Head of caudate nucleus (tissue), 42 donors: ENCODE measurements around the gene KLHL18.
"Not testable (repeated sequence)": the region's sequence is repeated elsewhere in the genome, so short reads cannot be mapped to it uniquely, and the experiment has no call there.

Experiments
- DNase-seq, 42 donors: peaks; one replicate each; pipeline versions ENCODE4 v3.0.0 to v3.0.0-alpha.2; 2020 to 2021; ENCODE audit warnings: mixed read lengths in 7 of 42
- intact Hi-C: fragments of 100-400 bp; cut with DNase I; formaldehyde crosslinking; loops from one replicate; pipeline ENCODE4 v1.15.0; 2022

KLHL18 gene

GRCh38 chr3:47342151-47342550, 59.4 kb downstream of the KLHL18 start:
- intact Hi-C loops, result no loop called here
- DNase-seq, result no peak

DNA sequence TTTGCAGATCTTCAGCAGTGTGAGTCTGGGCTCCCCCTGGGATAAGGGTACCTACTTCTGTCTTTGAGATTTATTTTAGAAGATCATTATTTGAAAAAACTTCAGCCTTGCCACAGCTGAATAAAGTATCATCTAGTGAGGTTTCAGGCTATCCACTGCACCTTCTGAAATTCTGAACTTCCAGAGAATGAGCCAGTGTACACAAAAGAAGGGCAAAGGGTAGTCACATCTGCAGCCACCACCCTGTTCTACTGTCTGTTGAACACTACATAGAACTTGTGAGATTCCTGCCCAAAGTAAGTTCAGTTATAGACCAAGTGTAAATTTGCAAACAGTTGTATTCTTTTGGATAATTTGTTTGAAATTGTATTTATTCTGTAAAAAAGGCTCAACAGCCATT, 60.1 kb downstream of the KLHL18 start:
- intact Hi-C loops, result no loop called here
- DNase-seq, result no peak

DNA sequence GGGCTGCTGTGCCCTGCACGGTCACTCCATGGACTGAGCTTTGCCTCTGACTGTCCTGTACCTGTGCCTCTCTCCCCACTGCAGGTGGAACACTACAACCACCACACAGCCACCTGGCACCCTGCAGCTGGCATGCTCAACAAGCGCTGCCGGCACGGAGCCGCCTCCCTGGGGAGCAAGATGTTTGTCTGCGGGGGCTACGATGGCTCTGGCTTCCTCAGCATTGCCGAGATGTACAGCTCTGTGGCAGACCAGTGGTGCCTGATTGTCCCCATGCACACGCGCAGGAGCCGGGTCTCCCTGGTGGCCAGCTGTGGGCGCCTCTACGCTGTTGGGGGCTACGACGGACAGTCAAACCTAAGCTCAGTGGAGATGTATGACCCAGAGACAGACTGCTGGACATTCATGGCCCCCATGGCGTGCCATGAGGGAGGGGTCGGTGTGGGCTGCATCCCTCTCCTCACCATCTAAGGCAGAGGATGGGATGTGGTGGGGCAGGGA, 60.8 kb downstream of the KLHL18 start:
- no peak for DNase-seq
- intact Hi-C loops, result no loop called here

GRCh38 chr3:47344971-47345370, 62.2 kb downstream of the KLHL18 start:
- intact Hi-C loops, result no loop called here
- no peak for DNase-seq

- intact Hi-C loops, result no loop called here
- DNase-seq, result no peak
Measured at GRCh38 chr3:47347217-47347801, 64.6 kb downstream of the KLHL18 start.

- intact Hi-C loops, result no loop called here
- DNase-seq, result no peak
Measured at GRCh38 chr3:47348411-47349154, 65.8 kb downstream of the KLHL18 start.

- intact Hi-C loops, result no loop called here
- DNase-seq, result no peak
Measured at GRCh38 chr3:47355010-47355409, 72.3 kb downstream of the KLHL18 start.

- DNase-seq, result no peak
- intact Hi-C loops, result no loop called here
Measured at GRCh38 chr3:47356201-47356600, 73.5 kb downstream of the KLHL18 start.

- DNase-seq, result no peak
- intact Hi-C loops, result no loop called here
Measured at GRCh38 chr3:47359323-47359722, 76.6 kb downstream of the KLHL18 start.

- DNase-seq, result peak in 9 of 42 donors; percentile 11 to 51 (median 23)
- intact Hi-C loops, result not testable (repeated sequence)
Measured at GRCh38 chr3:47360110-47360517, 77.4 kb downstream of the KLHL18 start.

GRCh38 chr3:47362701-47363100, 80.0 kb downstream of the KLHL18 start:
- DNase-seq, result no peak
- intact Hi-C loops, result no loop called here

DNA sequence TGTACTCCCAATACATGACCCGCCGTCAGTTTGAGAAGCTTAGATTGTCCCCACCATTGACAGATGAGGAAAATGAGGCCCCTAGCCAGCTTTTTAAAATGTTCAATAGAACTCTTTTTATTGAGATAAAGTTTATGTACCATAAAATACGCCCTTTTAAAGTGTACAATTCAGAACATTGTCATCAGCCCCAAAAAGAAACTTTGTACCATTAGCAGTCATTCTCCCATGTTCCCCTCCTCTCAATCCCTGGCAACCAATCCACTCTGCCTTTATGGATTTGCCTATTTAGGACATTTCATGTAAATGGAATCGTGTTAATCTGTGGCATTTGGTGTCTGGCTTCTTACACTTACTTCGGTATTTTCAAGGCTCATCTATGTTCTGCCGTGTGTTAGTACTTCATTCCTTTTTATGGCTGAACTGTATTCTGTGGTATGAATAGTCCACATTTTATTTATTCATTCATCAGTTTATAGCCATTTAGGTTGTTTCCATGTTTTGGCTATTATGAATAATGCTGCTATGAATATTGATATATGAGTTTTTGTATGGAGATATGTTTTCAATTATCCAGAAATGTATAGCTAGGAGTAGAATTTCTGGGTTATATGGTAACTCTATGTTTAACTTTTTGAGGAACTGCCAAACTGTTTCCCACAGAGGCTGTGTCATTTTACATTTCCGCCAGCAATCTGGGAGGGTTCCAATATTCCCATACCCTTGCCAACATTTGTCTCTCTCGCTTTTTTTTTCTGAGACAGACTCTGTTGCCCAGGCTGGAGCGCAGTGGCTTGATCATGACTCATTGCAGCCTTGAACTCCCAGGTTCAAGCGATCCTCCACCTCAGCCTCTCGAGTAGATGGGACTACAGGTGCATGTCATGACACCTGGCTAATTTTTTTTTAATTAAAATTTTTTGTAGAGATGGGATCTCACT, 82.7 kb downstream of the KLHL18 start:
- intact Hi-C loops, result no loop called here
- peak in 1 of 42 donors; percentile 45 for DNase-seq

GRCh38 chr3:47366833-47367232, 84.1 kb downstream of the KLHL18 start:
- intact Hi-C loops, result no loop called here
- DNase-seq, result no peak

GRCh38 chr3:47367631-47368030, 84.9 kb downstream of the KLHL18 start:
- DNase-seq, result no peak
- intact Hi-C loops, result no loop called here

- DNase-seq, intact Hi-C loops: not testable (repeated sequence)
Measured at GRCh38 chr3:47370020-47370419, 87.3 kb downstream of the KLHL18 start.

- intact Hi-C loops, result no loop called here
- peak in 17 of 42 donors; percentile 11 to 64 (median 28) for DNase-seq
Measured at GRCh38 chr3:47370887-47371697, 88.3 kb downstream of the KLHL18 start.

GRCh38 chr3:47374587-47374986, 91.8 kb downstream of the KLHL18 start:
- intact Hi-C loops, result no loop called here

DNA sequence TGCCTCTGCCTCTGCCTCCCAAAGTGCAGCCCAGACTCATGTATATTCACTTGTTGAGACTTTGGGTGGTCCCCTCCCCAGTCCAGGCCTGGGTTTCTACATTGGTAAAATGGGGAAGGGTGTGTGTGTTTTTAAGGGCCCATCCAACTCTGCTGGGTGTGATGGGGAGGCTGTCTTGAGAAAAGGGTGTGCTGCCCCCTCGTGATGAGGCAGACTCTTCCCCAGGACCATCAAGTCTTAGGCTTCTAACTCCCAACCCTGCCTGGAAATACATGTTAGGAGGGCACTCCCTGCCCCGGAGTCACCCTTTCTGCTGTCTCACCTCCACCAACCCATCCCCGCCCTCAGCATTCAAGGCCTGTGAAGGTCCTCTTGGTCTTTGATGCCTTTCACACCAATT, 93.6 kb downstream of the KLHL18 start:
- intact Hi-C loops, result no loop called here

More at GRCh38 chr3:47374587-47374986, 91.8 kb downstream of the KLHL18 start:
- DNase-seq, result no peak

GRCh38 chr3:47377186-47377585, 94.4 kb downstream of the KLHL18 start:
- peak in 1 of 42 donors; percentile 15 for DNase-seq
- intact Hi-C loops, result no loop called here

More for the DNA sequence above, 93.6 kb downstream of the KLHL18 start:
- no peak for DNase-seq
